GM19372 (cell line): Measurements from ENCODE around the gene ECSIT.

ENCODE experiments used
- ATAC-seq: cut with Tn5 transposase; IDR thresholded peaks from one replicate; pipeline ENCODE4 v1.9.1; 2021; ENCODE audit warnings: mild to moderate bottlenecking, low read depth, moderate library complexity; ENCODE audit not compliant: unreplicated experiment

ECSIT gene

DNA sequence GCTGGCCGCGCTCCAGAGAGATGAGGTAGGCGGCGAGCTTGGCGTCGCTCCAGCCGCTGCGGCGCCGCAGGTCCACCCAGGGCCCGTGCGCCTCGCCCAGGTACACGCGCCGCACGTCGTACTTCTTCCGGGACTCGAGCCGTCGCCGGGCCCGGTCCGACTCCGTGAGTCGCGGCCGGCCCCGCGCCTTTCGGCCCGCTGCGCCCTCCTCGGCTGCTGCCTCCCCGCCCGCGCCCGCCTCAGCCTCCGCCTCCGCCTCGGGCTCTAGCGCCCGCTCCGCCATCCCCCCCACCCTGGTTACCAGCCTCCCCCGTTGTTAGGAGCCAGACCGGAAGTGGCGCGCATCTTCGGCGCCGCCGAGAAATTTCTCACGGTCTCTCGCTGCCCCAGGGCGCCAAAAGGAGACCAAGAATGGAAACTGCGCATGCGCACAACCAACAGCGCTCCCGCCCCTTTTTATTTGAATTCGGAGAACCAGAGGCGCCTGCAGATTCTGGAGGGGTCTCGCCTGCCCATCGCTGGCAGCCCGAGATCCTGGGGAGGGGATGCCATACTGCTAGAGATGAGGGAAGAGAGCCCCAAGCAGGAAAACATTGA is 23.3 kb downstream of the ECSIT start, which contains the start of gene ZNF653:
Gene ZNF653 (minus strand): TSS at position 336 of the 597 bp plus-strand sequence. CDS start 53 bp downstream, at position 283.
- peak; percentile 60 for ATAC-seq

DNA sequence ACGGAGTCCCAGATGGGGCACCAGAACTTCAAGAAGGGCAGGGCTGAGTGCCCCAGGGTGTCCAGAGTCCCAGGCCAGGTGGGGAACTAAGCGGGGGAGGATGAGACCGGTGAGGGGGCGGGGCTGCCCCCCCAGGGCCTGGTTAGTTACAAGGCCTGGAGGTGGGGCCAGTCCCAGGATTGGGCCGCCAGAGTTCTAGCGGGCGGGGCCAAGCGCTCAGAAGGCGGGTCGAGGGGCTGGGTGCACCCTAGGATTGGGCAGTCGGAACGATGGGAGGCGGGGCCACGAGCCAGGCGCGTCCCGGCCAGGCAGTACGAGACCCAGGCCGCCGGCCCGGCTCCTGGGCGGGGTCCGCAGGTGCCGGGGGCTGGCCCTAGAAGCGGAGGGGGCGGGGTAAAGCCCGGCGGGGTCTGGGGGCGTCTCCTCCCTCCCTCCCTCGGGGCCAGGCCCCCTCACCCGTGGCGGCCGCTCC is 23.9 kb downstream of the ECSIT start:
- peak; percentile 86 for ATAC-seq

DNA sequence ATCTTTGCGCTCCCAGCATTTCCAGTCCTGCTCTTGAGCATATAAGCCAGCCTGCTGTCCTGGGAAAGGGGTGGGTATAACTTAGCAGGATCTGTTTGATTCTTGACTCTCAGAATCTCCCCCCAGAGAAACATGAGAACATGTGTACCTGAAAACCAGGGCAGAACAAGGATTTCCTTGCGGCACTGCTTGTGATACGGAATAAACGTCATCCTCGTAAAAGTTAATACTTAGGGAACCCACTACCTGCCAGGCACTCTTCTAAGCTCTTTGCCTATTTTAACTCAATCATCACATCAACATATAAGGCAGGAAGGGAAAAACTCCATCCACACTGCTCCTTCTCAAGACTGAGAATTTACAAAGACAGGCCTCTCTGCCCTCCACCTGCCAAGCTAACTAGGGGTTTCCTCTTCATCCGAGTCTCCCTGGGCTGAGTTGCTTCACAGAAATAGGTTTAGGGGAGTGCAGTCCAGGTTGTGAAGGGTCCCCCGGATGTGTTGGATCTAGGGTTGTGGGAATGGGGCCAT is 24.4 kb downstream of the ECSIT start:
- no peak for ATAC-seq

DNA sequence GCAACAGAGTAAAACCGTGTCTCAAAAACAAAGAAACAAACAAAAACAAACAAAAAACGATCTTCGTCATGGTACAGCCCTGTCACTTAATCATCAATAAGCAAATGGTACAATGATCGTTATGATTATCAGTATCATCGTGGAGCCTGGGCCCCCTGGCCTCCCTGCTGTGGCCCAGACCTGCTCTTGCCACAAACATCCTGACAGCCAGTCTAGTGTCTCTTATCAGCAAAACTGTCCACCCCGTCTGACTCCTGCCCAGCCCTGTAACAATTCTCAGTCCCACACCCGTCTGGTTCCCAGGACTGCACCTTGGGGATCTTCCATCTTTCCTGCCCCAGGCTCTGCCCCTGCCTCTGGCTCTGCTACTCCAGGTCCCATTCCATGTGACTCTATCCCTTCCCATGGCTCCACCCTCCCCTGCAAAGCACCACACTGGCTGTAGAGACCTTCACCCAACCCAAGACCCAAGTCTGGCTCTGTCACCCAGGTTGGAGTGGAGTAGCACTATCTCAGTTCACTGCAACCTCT is 29.0 kb downstream of the ECSIT start:
- no peak for ATAC-seq

DNA sequence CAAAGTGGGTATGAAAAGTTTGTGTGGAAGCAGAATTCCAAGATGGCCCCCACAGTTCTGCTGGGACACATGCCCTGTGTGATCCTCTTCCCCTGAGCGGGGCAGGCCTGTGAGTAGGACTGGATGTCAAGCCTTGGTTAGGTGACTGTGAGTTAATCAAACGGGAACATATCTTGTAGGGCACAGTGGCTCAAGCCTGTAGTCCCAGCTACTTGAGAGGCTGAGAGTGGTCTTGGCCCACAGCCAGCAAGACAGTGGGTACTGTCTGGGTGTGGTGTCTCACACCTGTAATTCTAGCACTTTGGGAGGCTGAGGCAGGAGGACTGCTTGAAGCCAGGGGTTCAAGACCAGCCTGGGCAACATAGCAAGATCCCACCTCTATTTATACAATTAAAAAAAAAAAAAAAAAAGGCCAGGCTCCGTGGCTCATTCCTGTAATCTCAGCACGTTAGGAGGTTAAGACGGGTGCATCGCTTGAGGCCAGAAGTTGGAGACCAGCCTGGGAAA is 29.7 kb downstream of the ECSIT start:
- ATAC-seq = no peak

DNA sequence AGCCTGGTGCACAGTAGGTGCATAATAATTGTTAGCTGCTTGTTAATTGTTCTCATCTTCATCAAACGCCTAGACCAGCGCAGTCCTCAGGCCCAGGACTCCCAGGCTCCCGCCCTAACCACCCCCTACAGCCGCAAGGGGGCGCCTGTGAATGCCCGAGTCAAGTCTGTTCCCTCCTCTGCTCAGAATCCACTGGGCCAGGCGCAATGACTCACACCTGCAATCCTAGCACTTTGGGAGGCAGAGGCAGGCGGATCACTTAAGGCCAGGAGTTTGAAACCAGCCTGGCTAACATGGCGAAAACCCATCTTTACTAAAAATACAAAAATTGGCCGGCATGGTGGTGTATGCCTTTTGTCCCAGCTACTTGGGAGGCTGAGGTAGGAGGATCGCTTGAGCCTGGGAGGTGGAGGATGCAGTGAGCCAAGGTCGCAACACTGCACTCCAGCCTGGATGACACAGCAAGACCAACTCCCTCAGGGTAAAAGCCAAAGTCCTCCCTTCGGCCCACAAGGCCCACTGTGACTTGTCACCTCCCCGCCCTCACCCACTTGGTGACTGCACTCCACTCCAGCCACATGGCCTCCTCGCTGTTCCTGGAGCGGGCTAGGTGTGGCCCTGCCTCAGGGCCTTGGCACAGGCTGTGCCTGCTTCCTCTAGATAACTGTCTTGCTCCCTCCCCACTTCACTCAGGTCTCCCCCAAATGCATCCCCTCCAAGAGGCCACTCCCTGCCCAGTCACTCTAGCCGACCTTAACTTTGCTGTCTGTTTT is 32.4 kb downstream of the ECSIT start:
- no peak for ATAC-seq

DNA sequence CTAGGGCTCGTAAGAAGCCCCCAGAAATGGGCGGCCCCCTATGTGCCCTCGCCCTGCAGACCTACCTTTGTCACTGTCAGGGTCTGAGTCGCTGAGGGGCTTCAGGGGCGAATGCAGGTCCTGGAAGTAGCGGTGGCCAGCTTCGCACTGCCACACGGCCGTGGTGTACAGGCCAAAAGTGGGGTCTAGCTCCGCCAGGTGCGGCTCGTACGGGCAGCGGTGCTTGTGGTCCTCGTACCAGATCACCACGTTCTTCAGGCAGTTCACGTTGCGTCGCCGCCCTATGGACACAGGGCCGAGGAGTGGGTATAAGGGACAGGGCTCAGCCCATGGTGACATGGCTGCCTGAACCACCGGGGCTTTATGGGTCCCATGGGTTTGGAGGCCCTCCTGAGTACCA is 33.0 kb downstream of the ECSIT start:
- no peak for ATAC-seq

DNA sequence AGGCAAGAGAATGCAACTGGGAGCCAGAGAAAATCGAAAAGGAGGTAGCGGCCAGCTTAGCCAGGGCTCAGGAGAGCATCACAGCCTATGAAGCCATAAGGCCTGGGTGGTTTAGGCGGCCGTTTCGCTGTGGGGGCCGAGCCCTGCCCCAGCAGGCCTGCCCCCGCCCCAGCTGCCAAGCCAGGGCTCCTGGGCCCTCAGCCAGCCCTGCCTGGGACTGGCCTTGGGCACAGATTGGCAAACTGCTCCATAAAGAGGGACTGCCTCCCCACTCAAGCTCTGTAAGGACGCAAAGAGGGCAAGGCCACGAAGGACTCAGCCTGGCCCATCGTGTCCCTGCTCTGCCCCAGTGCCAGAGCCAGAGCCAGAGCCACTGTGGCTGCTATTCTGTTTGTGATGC is 33.5 kb downstream of the ECSIT start:
- ATAC-seq = no peak

DNA sequence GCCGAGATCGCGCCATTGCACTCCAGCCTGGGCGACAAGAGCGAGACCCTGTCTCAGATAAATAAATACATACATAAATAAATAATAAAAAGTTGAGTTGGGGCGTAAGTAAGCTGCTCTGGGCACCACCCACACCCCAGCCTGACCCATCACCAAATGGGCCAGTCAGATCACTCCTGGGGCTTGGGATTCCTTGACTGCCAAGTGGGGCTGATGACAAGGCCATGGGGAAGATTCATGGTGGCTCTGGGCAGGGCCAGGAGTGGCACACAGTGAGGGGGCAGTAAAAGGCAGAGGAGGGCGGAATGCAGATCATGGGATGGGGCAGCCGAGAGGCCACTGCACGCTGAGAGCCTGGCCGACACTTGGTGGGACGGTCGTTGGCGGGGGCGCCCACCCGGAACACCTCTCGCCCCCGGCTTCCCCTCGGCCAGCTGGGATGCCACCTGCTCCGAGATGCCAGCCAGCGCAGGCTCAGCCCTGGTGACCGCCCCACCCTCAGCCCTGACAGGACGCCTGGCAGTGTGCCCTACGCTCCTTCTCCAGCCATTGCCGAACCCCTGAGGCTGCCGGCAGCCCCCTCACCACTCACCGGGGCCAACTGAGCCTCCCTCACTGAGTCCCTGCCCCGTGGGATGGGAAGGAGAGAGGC is 34.2 kb downstream of the ECSIT start:
- no peak for ATAC-seq

DNA sequence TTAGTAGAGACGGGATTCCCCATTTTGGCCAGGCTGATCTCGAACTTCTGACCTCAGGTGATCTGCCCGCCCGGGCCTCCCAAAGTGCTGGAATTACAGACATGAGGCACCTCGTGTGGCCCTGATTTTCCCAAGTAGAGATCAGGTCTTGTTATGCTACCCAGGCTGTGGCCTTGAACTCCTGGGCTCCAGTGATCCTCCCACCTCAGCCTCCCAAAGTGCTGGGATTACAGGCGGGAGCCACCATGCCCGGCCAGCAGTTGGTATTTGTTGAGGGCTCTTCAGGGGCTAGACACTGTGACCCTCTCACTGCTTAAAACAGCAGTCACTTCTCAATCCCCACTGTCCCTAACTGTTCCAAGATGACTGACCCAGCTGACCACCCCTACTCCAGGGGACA is 39.6 kb downstream of the ECSIT start:
- ATAC-seq = no peak

DNA sequence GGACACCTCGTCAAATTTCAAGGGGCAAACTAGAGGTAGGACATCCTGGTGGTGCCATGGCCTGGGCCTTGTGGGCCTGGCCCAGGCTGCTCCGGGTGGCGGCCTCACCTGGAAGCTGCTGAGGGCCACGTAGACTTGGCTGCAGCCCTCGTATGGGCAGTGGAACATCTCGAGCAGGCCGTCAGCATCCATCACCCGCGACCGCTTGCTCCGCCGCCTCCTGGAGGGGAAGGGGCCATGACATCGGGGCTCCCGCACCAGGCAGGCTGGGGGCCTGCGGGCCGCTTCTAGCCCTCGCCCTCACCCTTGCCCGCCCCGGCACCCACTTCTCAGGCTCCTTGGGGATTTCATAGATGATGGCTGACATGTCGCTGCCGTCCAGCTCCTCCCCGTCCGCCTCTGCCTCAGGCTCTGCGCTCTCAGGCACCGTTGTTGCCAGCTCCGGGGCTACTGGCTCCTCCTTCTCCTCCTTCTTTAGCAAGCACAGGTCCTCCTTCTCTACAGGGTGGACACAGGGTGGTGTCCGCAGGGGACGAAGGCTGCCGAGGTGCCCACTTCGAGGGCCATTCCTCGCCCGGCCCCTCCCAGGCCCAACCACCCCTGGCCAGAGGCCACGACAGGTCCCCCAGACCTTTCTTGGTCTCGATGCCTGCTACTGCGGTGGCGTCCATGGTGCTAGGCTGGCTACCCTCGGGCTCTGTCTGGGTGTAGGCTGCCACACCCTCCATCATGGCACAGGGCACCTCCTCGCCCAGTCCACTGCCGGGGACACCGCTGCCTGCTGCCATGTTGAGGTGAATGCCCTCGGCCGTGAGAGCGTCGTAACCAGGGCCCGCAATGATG is 42.1 kb downstream of the ECSIT start:
- no peak for ATAC-seq

DNA sequence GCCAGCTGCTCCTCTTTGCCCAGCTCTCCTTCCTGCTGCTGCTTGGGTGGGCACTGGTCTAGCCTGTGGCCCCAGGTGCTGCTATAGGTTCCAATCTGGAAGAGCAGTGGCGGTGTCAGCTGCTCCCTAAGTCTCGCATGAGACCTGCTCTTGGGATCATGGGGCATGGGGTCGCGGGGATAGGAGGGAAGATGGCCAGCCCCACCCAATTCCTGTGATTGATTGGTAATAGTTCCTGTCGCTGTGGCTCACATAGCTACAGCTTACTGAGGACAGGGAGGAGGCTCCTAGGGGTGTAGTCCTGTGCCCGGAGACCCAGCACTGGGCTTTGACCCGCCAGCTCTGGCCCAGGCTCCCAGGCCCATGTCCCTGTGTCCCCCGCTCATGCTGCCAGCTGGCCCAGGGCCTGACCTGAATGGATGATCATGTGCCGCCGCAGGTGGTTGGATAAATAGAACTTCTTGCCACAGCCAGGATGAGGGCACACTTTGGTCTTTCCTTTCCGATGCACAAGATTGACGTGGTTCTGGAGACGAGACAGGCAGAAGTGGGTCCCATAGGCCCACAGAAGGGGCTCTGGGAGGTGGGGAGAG is 43.6 kb downstream of the ECSIT start:
- ATAC-seq = no peak

DNA sequence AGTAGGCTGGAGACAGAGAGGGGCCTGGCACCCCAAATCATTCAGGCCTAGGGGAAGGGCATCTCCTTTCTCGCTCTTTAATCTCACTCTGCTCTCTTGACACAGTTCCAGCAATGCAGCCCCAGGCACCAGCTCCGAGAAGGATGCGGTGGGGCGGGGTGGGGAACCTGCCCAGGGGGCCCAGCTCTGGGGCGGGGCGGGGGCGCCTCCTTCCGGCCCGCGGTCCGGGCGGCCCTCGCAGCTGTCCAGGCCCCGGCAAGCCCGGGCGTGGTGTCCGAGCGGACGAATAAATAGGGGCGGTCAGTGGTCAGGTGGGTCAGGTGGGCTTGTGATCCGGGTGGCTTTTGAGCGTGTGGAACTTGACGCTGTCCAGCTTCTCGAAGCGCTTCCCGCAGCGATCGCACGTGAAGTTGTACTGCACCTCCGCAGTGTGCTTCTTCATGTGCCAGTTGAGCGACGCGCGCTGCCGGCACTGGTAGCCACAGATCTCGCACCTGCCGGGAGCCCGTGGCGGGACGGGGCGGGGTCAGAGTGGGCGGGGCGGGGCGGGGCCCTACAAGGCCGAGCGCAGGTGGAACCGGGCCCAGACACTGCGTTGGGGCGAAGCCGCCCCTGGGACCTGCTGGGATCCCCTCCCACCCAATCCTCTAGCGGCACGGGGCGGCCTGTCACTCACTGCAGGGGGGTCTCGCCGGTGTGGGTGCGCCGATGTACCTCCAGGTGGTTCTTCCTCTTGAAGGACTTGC is 45.4 kb downstream of the ECSIT start:
- ATAC-seq = no peak

DNA sequence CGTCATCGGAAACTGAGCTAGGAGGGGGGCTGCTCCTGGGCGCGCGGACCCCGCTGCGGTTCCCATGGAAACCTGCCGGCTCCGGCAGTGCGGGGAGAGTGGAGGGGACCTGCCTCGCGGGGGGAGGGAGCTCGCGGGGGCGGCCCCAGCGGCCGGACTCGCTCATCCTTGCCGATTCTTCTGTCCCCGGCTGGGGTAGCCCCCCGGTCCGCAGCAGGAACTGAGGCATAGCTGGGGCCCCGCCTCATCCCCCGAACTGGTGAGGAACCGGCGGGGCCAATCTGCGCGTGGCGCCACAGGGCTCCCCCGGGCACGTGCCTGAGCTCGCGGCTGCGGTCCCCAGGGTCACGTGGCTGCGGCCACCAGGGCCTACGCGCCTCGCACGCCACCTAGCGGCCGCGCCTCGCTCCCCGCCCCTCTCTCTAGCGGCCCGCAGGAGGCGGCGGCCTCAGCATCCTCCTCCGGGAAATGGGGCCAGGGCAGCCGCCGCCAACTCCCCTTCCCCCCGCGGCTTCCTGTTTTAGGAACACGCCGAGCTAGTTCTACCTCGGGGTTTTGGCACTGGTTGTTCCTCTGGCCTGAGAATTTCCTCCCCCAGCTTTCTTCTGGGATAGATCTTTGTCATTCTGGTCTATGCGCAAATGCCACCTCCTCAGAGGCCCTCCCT is 46.4 kb downstream of the ECSIT start:
- ATAC-seq = peak; percentile 62

DNA sequence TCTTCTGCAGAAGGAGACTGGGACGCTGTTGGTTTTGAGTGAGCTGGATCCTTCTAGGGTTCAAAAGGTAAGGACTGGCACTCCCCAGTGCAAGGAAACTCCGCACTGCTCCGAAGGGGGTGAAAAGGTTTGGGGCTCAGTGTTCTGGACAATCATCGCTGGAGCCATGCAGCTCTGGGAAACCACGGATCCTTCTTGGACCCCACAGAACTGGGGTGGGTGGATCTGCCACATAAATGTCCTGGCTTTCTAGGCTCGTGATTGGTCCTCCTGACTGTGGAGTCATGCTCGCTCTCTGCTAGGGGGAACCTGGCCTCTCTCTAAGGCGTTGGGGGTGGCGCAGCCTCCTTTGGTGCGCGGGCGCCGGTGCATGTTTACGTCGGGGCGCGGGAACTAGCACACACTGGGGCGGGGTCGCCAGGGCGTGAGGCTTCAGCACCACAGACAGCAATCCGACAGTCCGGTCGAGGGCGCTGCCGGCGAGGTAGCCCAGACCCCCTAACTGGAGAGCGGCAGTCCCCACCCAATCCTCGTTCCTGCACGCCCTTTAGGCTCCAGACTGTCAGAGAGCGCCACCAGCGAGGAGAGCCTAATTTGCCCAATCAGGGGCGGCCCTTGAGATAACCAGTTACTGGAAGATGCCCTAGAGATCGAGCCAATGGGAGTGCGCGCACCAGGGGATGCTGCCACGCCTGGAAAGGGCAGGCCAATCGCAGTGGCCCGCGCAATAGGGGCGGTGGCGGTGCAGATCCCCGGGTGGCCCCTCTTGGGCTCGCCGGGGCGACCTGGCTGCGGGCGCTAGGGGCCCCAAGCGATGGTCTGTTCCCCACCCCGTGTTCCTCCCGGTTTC is 47.2 kb downstream of the ECSIT start:
- ATAC-seq = peak; percentile 62

DNA sequence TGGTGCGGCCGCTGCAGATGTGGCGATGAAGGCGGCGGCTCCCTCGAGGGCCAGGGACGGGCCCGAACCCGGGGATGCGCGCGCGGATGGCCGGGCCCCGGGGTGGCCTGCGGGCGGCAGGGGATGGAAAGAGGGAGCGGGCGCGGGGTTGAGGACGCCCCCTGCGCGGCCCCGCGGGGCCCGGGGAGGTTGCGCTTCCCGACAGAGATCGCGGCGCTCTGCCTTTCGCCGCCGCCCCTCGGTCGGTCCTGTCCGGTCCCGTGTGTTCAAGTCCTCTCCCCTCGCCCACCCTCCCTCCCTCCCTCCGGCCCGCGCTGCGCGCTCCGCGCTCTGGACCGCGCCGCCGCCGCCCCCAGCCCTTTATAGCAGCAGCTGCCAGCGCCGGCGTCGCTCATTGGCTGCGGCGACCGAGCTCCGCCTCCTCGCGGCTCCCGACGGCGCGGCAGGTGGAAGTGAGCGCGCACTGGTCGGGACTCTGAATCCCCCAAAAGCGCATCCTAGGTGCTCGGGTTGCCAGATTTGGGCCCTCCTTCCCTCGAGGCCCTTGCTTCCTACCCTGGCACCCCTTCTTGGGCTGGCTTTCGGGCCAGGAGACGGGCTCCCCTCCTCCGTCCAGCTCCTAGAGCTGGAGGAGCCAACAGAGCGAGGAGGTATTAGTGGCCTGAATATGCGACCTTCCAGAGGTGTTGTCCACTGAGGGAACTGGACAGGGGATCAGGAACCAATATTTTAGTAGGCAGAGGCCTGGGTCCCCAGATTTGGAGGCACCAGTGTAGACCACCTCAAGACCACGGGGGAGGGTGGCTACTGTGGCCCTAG is 48.0 kb downstream of the ECSIT start, which contains the start of gene ELAVL3:
Gene ELAVL3 (minus strand): TSS at position 332 of the 819 bp plus-strand sequence. CDS start 438 bp downstream, outside the sequence.
- ATAC-seq = no peak
